CD14-positive monocyte (primary cell): ENCODE data around the gene SUCLG2. TPM values are rescaled to one million over a fixed set of nuclear protein-coding genes. Genes with fewer than 3 reads are reported as not detected.

Experiments used
- DNase-seq, 3 donors: peaks; one replicate each; pipeline ENCODE4 v3.0.0-alpha.2; 2011 to 2022
- H2AFZ ChIP-seq: 2 replicates; pipeline ENCODE4 v1.6.0; 2012; ENCODE audit warnings: mild to moderate bottlenecking, low read depth, low read length, inconsistent platforms; ENCODE audit not compliant: insufficient read depth, poor library complexity, severe bottlenecking
- H3K27ac ChIP-seq, 2 donors: 1 replicate in 1 of 2; 2 replicates in 1 of 2; pipeline ENCODE4 v1.5.1; 2012 to 2013; ENCODE audit warnings: low read length in 2 of 2, control low read depth in 1 of 2, inconsistent platforms in 1 of 2, low read depth in 1 of 2, mild to moderate bottlenecking in 1 of 2
- H3K27me3 ChIP-seq, 2 donors: one replicate each; pipeline versions ENCODE4 v1.6.0 to v1.6.1; 2011 to 2013; ENCODE audit warnings: low read length in 2 of 2; ENCODE audit not compliant: control insufficient read depth in 2 of 2, insufficient read depth in 2 of 2
- H3K36me3 ChIP-seq, 2 donors: replicated peaks in 1 of 2; 1 replicate in 1 of 2; 2 replicates in 1 of 2; pipeline versions ENCODE4 v1.5.1 to v1.6.1; 2012 to 2013; ENCODE audit warnings: low read length in 2 of 2, control low read depth in 1 of 2, inconsistent platforms in 1 of 2, mild to moderate bottlenecking in 1 of 2; ENCODE audit not compliant: insufficient read depth in 2 of 2, control insufficient read depth in 1 of 2
- H3K4me1 ChIP-seq, 2 donors: 1 replicate in 1 of 2; 2 replicates in 1 of 2; pipeline versions ENCODE4 v1.5.1 to v1.6.1; 2012 to 2013; ENCODE audit warnings: low read length in 2 of 2, control low read depth in 1 of 2, inconsistent platforms in 1 of 2, mild to moderate bottlenecking in 1 of 2, moderate library complexity in 1 of 2; ENCODE audit not compliant: insufficient read depth in 2 of 2, control insufficient read depth in 1 of 2
- H3K4me2 ChIP-seq: replicated peaks from 2 replicates; pipeline ENCODE3; 2012; ENCODE audit warnings: low read length, moderate library complexity, mild to moderate bottlenecking; ENCODE audit not compliant: poor library complexity, severe bottlenecking; ENCODE audit errors: extremely low read depth
- H3K4me3 ChIP-seq, 3 experiments: fragments of 200-600 bp in 1 of 3; sonication (generic) in 1 of 3; replicated peaks in 1 of 3; 1 replicate in 2 of 3; 2 replicates in 1 of 3; pipeline ENCODE4 v1.5.1; 2011 to 2013; ENCODE audit warnings: low read length in 3 of 3, mild to moderate bottlenecking in 3 of 3, control low read depth in 2 of 3, low read depth in 2 of 3, inconsistent platforms in 1 of 3, moderate library complexity in 1 of 3
- H3K79me2 ChIP-seq: 2 replicates; pipeline ENCODE4 v1.6.0; 2012; ENCODE audit warnings: mild to moderate bottlenecking, control low read depth, inconsistent platforms, low read length, moderate library complexity; ENCODE audit not compliant: insufficient read depth
- H3K9ac ChIP-seq: 2 replicates; pipeline ENCODE4 v1.6.0; 2017; ENCODE audit warnings: low read length, mild to moderate bottlenecking; ENCODE audit not compliant: insufficient read depth, poor library complexity, severe bottlenecking
- H3K9me3 ChIP-seq, 2 donors: replicated peaks in 1 of 2; 1 replicate in 1 of 2; 2 replicates in 1 of 2; pipeline versions ENCODE4 v1.5.1 to v1.6.1; 2012 to 2013; ENCODE audit warnings: low read length in 2 of 2, control low read depth in 1 of 2; ENCODE audit not compliant: control insufficient read depth in 1 of 2, insufficient read depth in 1 of 2
- H4K20me1 ChIP-seq: 2 replicates; pipeline ENCODE4 v1.6.0; 2012; ENCODE audit warnings: mild to moderate bottlenecking, low read length, control low read depth, moderate library complexity; ENCODE audit not compliant: insufficient read depth
- H3K27ac Mint-ChIP-seq, 7 donors: one replicate each; pipeline ENCODE4 v1.8.0; 2020; ENCODE audit warnings: mild to moderate bottlenecking in 7 of 7, mixed read lengths in 7 of 7, moderate library complexity in 6 of 7, inconsistent platforms in 2 of 7
- H3K27me3 Mint-ChIP-seq, 3 donors: one replicate each; pipeline ENCODE4 v1.8.0; 2021 to 2022; ENCODE audit warnings: low read depth in 3 of 3, mild to moderate bottlenecking in 3 of 3, mixed read lengths in 3 of 3, moderate library complexity in 3 of 3, inconsistent platforms in 1 of 3
- H3K36me3 Mint-ChIP-seq, 2 donors: one replicate each; pipeline ENCODE4 v1.8.0; 2020; ENCODE audit warnings: mixed read lengths in 2 of 2, inconsistent platforms in 1 of 2, mild to moderate bottlenecking in 1 of 2
- H3K4me1 Mint-ChIP-seq: one replicate; pipeline ENCODE4 v1.8.0; 2020; ENCODE audit warnings: mild to moderate bottlenecking, mixed read lengths
- H3K4me3 Mint-ChIP-seq, 2 donors: one replicate each; pipeline ENCODE4 v1.8.0; 2020; ENCODE audit warnings: mild to moderate bottlenecking in 2 of 2, mixed read lengths in 2 of 2, moderate library complexity in 1 of 2
- H3K9me3 Mint-ChIP-seq, 7 donors: one replicate each; pipeline ENCODE4 v1.8.0; 2020 to 2022; ENCODE audit warnings: mixed read lengths in 7 of 7, mild to moderate bottlenecking in 6 of 7, moderate library complexity in 6 of 7, inconsistent platforms in 2 of 7
- WGBS: methylation state at CpG from one replicate; pipeline ENCODE4 v1.1.5; 2013; ENCODE audit warnings: missing lambda C conversion rate; ENCODE audit not compliant: insufficient coverage; 5-methylcytosine and 5-hydroxymethylcytosine counted together
- intact Hi-C, 2 donors: fragments of 100-400 bp; cut with micrococcal nuclease; formaldehyde crosslinking; loops; one replicate each; pipeline versions ENCODE4 v1.15.0 to v1.15.1; 2023
- polyA plus RNA-seq, 3 donors: library from polyadenylated mRNA; depleted of rRNA in 1 of 3; unstranded in 2 of 3; stranded (reverse) in 1 of 3; fragments of 300-500 nt in 2 of 3; fragments of >200 nt in 1 of 3; fragmentation: Illumina TruSeq in 2 of 3; gene quantifications; 1 replicate in 2 of 3; 2 replicates in 1 of 3; pipeline ENCODE4 v1.2.3, GENCODE V29; 2012 to 2021
- TF ChIP-seq, protein P1 (sequence below): fragments of 200-600 bp; IDR thresholded peaks from one replicate; pipeline ENCODE4 v1.8.0; 2022; ENCODE audit warnings: antibody characterized with exemption, mild to moderate bottlenecking

The SUCLG2 gene
- polyA plus RNA-seq, 3 donors = 10.8 to 37.5 (median 32.9) TPM

DNA sequence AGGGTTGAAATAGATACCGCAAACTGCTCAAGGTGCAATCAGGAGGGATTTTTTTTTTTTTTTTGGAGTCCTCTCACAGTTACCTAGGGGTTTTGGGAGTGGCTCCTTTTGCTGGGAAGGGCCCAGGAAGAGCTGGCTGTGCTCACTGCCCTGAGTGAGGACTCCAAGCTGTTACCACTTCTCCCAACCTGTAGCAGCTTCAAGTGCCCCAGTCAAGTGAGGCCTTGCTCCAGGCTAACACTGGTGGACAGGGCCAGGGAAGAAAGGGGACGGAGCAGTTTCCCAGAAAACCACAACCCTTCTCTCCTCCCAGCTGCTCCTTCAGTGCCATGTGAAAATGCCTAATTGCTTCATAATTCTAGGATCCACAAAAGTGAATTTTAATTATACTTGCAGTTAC is 274.3 kb downstream of the SUCLG2 start:
- peaks cover 2 to 3% (median 2%) of the 10 kb centered on the region in 3 donors for H3K27me3 Mint-ChIP-seq
- Histone ChIP-seq H3K9me3 (no peaks in the 10 kb centered on the region), H2AFZ (no peak overlapping the region), H3K9ac (no peak overlapping the region), H4K20me1 (no peaks in the 10 kb centered on the region), H3K36me3 (no peaks in the 10 kb centered on the region), H3K27ac (no peak overlapping the region), H3K4me3 (no peak overlapping the region), H3K79me2 (no peaks in the 10 kb centered on the region), H3K4me2 (no peak overlapping the region), H3K4me1 (no peaks in the 10 kb centered on the region), H3K27me3 (no peaks in the 10 kb centered on the region)
- WGBS = no CpG with 5 or more reads among the region's 2 CpGs
- TF ChIP-seq, protein P1, sequence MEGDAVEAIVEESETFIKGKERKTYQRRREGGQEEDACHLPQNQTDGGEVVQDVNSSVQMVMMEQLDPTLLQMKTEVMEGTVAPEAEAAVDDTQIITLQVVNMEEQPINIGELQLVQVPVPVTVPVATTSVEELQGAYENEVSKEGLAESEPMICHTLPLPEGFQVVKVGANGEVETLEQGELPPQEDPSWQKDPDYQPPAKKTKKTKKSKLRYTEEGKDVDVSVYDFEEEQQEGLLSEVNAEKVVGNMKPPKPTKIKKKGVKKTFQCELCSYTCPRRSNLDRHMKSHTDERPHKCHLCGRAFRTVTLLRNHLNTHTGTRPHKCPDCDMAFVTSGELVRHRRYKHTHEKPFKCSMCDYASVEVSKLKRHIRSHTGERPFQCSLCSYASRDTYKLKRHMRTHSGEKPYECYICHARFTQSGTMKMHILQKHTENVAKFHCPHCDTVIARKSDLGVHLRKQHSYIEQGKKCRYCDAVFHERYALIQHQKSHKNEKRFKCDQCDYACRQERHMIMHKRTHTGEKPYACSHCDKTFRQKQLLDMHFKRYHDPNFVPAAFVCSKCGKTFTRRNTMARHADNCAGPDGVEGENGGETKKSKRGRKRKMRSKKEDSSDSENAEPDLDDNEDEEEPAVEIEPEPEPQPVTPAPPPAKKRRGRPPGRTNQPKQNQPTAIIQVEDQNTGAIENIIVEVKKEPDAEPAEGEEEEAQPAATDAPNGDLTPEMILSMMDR = no peak
- intact Hi-C loops = loop anchor here in 1 of 2 donors (10.0 kb wide), 2 partner anchors 415 to 1495 kb away; no protein-coding TSS in a partner anchor
- DNase-seq = no peak
- no peak overlapping the region for H3K4me3 Mint-ChIP-seq
- H3K9me3 Mint-ChIP-seq = no peaks in the 10 kb centered on the region
- H3K36me3 Mint-ChIP-seq = peaks cover 18 to 24% of the 10 kb centered on the region in 2 donors
- H3K4me1 Mint-ChIP-seq = no peaks in the 10 kb centered on the region
- no peak overlapping the region for H3K27ac Mint-ChIP-seq

DNA sequence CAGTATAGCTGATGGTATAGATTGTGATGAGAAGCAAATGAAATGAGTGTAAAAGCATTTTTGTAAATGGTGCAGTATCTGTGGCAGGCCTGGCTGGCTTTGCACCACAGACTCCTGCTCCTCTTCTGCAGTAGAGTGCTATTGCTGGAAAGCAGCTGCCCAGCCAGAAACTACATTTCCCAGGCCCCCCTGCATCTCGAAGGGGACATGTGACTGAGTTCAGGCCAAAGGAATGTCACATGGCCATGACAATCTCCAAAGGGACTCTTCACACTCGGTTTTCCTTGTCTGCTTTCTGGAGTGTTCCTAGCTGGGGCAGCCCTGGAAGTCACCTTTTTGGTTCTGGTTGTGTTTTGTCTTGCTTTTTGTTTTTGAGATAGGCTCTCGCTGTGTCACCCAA is 277.1 kb downstream of the SUCLG2 start:
- Mint-ChIP-seq H3K27ac (peak overlapping the region in 1 of 7 donors; percentile 37), H3K4me1 (no peaks in the 10 kb centered on the region), H3K27me3 (peaks cover 0 to 2% (median 0%) of the 10 kb centered on the region in 3 donors), H3K36me3 (peaks cover 19 to 31% of the 10 kb centered on the region in 2 donors), H3K4me3 (no peak overlapping the region), H3K9me3 (no peaks in the 10 kb centered on the region)
- H3K4me2 ChIP-seq = no peak overlapping the region
- H3K36me3 ChIP-seq = no peaks in the 10 kb centered on the region
- H4K20me1 ChIP-seq = no peaks in the 10 kb centered on the region
- no peak for DNase-seq
- WGBS = 100% methylated on average over 1 of the region's 3 CpGs
- intact Hi-C loops = no loop called here
- TF ChIP-seq, protein P1 = no peak
- no peak overlapping the region for H3K27ac ChIP-seq
- H3K4me3 ChIP-seq = no peak overlapping the region
- no peaks in the 10 kb centered on the region for H3K9me3 ChIP-seq
- H3K79me2 ChIP-seq = no peaks in the 10 kb centered on the region
- H3K4me1 ChIP-seq = no peaks in the 10 kb centered on the region
- no peak overlapping the region for H3K9ac ChIP-seq
- H3K27me3 ChIP-seq = no peaks in the 10 kb centered on the region
- H2AFZ ChIP-seq = no peak overlapping the region
